ENCODE data around the gene PROC.

The PROC gene

GRCh38 chr2:127418300-127419111 is at the start of gene PROC:
Gene PROC (plus strand): TSS chr2:127418427. CDS start chr2:127419943, 1,516 bp downstream.
- DNase-seq (ENCODE audit: low read depth) = no peak
- no peak within 1 kb of the TSS for H3K4me3 ChIP-seq (ENCODE audit: low read depth, low read length)
- TF ChIP-seq, protein P1, sequence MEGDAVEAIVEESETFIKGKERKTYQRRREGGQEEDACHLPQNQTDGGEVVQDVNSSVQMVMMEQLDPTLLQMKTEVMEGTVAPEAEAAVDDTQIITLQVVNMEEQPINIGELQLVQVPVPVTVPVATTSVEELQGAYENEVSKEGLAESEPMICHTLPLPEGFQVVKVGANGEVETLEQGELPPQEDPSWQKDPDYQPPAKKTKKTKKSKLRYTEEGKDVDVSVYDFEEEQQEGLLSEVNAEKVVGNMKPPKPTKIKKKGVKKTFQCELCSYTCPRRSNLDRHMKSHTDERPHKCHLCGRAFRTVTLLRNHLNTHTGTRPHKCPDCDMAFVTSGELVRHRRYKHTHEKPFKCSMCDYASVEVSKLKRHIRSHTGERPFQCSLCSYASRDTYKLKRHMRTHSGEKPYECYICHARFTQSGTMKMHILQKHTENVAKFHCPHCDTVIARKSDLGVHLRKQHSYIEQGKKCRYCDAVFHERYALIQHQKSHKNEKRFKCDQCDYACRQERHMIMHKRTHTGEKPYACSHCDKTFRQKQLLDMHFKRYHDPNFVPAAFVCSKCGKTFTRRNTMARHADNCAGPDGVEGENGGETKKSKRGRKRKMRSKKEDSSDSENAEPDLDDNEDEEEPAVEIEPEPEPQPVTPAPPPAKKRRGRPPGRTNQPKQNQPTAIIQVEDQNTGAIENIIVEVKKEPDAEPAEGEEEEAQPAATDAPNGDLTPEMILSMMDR (IDR thresholded peaks at IDR 0.05; ENCODE audit: insufficient read depth, low read depth, low read length, missing control alignments) = no peak

DNA sequence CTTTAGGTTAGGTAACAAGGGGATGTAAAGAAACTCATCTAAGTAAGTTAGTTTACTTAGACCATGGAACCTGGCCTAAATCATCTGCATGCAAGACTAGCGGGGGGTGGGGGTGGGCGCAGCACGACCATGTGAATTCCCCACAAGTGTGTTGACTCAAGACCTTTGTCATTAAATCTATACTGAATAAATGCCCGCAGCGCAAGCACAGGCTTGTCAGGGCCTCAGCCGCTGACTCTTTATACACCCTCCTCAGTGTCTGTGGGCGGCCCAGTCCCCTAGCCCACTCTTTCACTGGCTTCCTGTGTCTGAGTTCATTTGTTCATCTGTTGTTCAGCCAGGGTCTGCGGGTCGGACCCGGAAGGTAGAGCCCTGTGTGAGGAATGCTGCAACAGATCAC is 48.2 kb upstream of the PROC start:
- TF ChIP-seq, protein P1 (IDR thresholded peaks at IDR 0.05; ENCODE audit: insufficient read depth, low read depth, low read length, missing control alignments) = no peak
- no peak for DNase-seq (ENCODE audit: low read depth)
- H3K4me3 ChIP-seq (ENCODE audit: low read depth, low read length) = no peak overlapping the region

DNA sequence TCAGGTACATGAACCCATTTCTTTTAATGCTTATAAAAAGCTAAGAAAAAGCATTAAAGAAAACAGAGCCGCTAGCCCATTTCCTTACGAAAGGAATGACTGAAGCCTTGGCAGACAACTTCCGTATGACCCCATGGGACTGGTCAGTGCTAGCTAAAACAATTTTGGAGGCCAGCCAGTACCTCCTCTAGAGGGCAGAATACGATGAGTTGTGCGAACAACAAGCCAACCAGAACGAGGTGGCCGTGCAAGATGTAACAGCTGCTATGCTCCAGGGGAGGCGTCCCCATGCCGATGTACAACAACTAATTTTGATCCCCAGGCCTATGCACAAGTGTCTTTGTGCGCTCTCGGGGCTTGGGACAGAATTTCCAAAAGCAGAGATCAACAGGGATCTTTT is 47.2 kb upstream of the PROC start:
- TF ChIP-seq, protein P1 (IDR thresholded peaks at IDR 0.05; ENCODE audit: insufficient read depth, low read depth, low read length, missing control alignments) = no peak
- no peak overlapping the region for H3K4me3 ChIP-seq (ENCODE audit: low read depth, low read length)
- no peak for DNase-seq (ENCODE audit: low read depth)

DNA sequence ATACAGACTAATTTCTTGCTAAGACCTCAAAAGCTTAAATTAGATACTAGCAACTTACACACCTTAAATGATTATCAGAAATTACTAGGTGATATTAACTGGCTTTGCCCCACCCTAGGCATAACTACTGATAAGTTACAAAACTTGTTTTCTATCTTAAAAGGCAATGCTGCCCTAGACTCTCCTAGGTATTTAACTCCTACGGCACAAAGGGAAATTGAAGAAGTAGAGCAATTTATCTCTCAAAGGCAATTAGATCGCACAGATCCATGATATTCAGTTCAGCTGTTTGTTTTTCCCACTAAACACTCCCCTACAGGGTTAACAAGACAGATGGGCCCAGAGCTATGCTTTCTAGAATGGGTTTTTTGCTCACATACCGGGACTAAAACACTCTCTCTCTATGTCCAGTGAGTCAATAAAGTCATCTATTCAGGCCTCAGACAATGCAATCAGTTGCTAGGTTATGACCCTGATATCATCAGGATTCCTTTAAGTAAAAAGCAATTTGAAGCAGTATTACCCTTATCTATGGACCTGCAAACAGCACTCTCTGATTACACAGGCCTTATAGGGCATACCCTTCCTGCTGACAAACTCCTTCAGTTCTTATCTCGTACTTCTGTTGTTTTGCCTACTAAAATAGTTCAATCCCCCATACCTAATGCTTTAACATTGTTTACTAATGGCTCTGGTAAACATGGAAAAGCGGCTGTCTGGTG is 44.7 kb upstream of the PROC start:
- no peak for DNase-seq (ENCODE audit: low read depth)
- TF ChIP-seq, protein P1 (IDR thresholded peaks at IDR 0.05; ENCODE audit: insufficient read depth, low read depth, low read length, missing control alignments) = no peak

DNA sequence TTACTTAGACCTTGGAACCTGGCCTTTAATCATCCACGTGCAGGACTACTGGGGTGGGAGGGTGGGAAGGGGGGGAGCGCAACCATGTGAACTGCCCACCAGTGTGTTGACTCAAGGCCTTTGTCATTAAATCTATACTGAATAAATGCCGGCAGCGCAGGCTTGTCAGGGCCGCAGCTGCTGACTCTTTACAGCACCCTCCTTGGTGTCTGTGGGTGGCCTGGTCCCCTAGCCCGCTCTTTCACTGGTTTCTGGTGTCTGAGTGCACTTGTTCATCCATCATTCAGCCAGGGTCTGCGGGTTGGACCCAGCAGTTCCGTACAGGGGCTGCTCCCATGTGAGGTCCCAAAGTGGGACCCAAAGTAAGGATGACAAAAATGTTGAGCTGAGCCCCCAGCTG is 42.0 kb upstream of the PROC start:
- TF ChIP-seq, protein P1 (IDR thresholded peaks at IDR 0.05; ENCODE audit: insufficient read depth, low read depth, low read length, missing control alignments) = no peak
- H3K4me3 ChIP-seq (ENCODE audit: low read depth, low read length) = no peak overlapping the region
- DNase-seq (ENCODE audit: low read depth) = no peak

More for the DNA sequence above, 44.7 kb upstream of the PROC start:
- no peak overlapping the region for H3K4me3 ChIP-seq (ENCODE audit: low read depth, low read length)

- DNase-seq (ENCODE audit: low read depth) = no peak
- H3K4me3 ChIP-seq (ENCODE audit: low read depth, low read length) = no peak overlapping the region
- TF ChIP-seq, protein P1 (IDR thresholded peaks at IDR 0.05; ENCODE audit: insufficient read depth, low read depth, low read length, missing control alignments) = no peak
Measured at GRCh38 chr2:127377262-127377661, 41.0 kb upstream of the PROC start.
